SIG-M5 treated with dmso at 0.1 percent for 504 hours (cell line): Measurements from ENCODE around the gene COPS7B.
"Not testable (repeated sequence)": the region's sequence is repeated elsewhere in the genome, so short reads cannot be mapped to it uniquely, and the experiment has no call there.

Experiments
- DNase-seq: peaks from one replicate; lab custom pipeline; 2025; ENCODE audit not compliant: unreplicated experiment; lab: John Stamatoyannopoulos, UW

The COPS7B gene

GRCh38 chr2:231786177-231786916, at the start of gene COPS7B:
Gene COPS7B, plus strand, starts transcription at chr2:231786445. Its CDS starts 2,126 bp downstream, at chr2:231788571.
- DNase-seq: peak; percentile 93

- no peak for DNase-seq
Measured at GRCh38 chr2:231737761-231738160, 48.5 kb upstream of the COPS7B start.

DNA sequence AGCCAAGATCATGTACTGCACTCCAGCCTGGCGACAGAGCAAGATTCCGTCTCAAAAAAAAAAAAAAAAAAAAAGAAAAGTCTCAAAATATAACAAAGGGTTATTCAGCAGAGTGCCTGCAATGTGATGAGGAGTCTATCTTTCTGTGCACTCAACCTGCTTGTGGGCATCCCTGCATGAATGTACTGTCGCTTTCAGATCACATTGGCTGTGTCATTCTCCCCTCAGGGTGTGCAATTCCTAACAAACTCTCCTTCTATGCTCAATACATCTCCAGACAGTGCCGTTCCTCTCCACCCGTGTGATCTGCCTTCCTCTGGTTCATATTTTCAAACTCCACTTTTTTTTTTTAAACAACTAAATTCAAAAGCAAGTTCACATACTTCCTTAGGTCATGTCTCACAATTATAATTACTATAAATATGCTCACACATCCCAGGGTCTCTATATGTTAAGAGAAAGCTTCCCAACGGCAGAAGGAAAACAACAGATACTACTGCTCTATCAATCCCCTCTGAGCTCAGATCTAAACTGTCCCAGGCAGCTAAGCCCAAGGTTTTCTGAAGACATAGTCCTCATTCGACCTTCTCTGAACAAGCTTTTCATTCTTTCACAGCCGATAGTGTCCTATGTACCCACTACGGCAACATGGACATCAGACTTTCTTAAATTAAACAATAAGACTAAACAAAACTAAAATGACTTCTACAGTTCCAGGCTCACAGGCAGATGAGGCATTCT, 42.7 kb upstream of the COPS7B start:
- DNase-seq: no peak

DNA sequence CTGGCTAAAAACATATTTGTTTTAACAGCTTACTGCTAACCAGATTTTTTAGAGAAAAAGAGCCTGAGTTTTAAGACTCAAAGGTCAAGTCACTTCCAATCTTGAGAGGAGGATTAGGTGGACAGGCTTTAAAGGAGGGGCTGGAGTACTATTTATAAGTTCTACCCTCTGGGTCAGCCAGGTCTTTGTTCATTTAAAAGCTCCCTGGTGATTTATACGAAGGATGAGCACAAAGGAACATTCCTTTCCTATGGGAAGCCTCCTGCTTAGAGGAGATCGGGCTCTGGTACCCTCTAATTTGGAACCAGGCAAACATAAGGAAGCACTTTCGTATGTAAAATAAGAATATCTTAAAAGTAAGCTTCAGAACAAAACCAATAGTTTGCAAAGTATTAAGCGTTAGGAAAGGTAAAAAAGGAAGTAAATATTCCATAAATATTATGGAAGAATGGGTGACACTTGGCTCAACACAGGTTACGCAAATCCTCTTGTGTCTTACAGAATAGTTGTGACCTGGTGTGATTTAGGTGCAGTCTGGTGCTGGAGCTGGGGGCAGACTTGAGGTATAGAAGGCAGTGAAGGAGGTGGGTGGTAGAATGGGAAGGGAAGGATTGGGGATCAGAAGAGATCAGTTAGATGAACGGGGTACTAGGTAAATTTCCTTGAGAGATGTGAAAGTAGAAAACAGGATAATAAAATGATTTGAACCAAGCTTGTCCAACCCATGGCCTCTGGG, 40.8 kb upstream of the COPS7B start:
- no peak for DNase-seq

- not testable (repeated sequence) for DNase-seq
Measured at GRCh38 chr2:231748153-231748896, 37.9 kb upstream of the COPS7B start.

DNA sequence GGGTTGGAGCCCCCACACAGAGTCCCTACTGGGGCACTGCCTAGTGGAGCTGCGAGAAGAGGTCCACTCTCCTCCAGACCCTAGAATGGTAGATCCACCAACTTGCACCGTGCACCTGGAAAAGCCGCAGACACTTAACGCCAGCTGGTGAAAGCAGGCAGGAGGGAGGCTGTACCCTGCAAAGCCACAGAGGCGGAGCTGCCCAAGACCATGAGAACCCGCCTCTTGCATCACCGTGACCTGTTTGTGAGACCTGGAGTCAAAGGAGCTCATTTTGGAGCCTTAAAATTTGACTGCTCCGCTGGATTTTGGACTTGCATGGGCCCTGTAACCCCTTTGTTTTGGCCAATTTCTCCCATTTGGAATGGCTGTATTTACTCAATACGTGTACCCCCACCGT, 37.2 kb upstream of the COPS7B start:
- not testable (repeated sequence) for DNase-seq

- DNase-seq: no peak
Measured at GRCh38 chr2:231751042-231751815, 35.0 kb upstream of the COPS7B start.

GRCh38 chr2:231752061-231752460, 34.2 kb upstream of the COPS7B start:
- no peak for DNase-seq

GRCh38 chr2:231761735-231762134, 24.5 kb upstream of the COPS7B start:
- DNase-seq: no peak

DNA sequence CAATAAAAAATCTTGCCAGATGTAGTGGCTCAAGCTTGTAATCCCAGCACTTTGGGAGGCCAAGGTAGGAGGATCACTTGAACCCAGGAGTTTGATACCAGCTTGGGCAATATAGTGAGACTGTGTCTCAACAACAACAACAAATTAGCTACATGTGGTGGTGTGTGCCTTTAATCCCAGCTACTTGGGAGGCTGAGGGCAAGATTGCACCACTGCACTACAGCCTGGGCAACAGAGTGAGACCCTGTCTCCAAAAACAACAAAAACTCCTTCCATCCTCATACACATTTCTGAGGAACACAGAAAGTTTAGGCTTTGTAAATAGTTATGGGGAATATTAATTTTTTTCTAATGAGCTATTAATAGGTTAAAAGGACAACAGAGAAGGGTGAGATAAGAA, 22.1 kb upstream of the COPS7B start:
- no peak for DNase-seq

- no peak for DNase-seq
Measured at GRCh38 chr2:231764760-231765159, 21.5 kb upstream of the COPS7B start.

DNA sequence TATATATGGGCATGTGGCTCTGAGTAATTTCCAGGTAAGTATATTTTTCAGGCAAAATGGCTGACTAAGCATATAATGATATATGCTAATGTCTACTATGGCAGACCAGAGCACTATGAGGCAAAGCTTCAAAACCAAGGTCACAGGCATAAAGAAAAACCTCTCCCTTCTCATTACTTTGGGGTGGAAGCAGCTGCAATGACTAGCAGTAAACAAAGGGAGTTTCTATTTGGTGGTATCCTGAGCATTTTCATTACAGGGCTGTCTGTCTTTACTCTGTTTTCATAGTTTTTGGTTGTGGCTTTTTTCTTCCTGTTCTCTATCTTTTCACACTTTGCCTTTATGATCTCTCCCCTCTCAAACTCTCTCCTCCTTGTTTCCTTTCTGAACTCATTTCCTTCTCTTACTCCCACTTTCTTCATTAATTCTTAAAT, 20.7 kb upstream of the COPS7B start:
- no peak for DNase-seq

GRCh38 chr2:231769170-231770136, 16.8 kb upstream of the COPS7B start:
- DNase-seq: no peak

DNA sequence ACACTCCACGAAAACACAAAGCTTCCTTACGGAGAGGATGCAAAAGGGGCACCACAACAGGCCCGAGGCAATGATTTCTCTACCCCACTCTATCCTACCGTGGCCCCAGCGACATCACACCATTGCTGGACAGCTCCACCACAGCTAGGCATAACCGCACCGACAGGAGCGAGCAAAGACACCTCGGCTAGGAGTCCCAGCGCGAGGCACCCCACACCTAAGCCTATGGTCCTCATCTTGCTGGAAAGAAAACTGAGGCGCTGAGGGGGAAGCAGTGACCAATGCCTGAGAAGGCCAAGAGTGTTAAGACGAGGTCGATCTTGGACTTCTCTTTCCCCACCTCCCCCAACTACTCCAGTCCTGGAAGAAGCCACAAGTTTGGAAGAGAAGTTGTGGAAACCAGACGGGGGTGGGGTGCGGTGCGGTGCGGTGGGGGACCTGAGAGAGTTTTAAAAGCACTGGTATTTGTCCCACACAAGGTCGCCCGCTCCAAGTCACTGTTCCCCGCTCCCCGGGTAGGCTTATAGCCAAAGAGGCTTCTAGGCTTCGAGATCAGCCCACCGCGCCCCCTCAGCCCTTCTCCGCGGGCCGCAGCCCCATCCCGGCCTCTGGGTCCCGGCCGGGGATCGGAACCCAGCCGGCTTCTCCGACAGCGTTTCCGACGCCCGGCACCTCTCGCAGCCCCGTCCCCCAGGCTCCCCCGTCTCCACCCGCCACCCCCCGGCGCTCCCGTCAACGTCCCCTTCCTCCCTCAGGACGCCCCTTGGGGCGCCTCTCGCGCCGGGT, 5.9 kb upstream of the COPS7B start:
- DNase-seq: peak; percentile 12

GRCh38 chr2:231780909-231781797, 5.1 kb upstream of the COPS7B start, which contains the start of gene PDE6D:
Gene PDE6D, minus strand, starts transcription at chr2:231781282. Its CDS starts 168 bp downstream, at chr2:231781114.
- peak; percentile 97 for DNase-seq

- DNase-seq: peak; percentile 75
Measured at GRCh38 chr2:231781798-231782726, 4.2 kb upstream of the COPS7B start.
